ENCODE measurements around the gene SEMA3E. TPM values are rescaled to one million over a fixed set of nuclear protein-coding genes. Genes with fewer than 3 reads are reported as not detected.

Gene SEMA3E
- polyA plus RNA-seq, 1 donor from 2014 or later: 0.98 TPM

DNA sequence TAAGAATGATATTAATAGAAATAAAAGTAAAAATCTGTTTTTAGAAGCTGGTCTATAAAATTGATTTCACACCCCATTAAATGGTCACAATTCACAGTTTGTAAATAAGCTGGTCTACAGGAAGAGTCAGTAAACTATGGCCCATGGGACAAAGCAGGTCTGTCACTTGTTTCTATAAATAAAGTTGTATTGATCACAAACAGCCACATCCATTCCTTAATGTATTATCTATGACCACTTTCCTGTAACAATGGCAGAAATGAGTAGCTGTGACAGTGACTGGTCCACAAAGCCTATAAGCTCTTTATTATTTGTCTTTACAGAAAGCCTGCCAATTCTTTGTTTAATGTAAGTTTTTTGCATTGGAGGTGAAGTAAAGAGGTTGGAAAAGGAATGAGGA is 114.5 kb downstream of the SEMA3E start:
- H3F3A ChIP-seq (ENCODE audit: insufficient read depth, low read length, poor library complexity, severe bottlenecking): no peaks in the 10 kb centered on the region
- H3K79me2 ChIP-seq (replicated peaks; ENCODE audit: insufficient read depth, low read length): no peaks in the 10 kb centered on the region
- H3K9ac ChIP-seq (ENCODE audit: low read length): no peak overlapping the region
- no peaks in the 10 kb centered on the region for H3K27me3 ChIP-seq (ENCODE audit: insufficient read depth, low read depth, low read length)
- H3K9me2 ChIP-seq (ENCODE audit: insufficient read depth, low read length): no peaks in the 10 kb centered on the region
- no peaks in the 10 kb centered on the region for H3K9me3 ChIP-seq (ENCODE audit: low read length)
- no peak overlapping the region for H3K27ac ChIP-seq (ENCODE audit: low read length)
- no peaks in the 10 kb centered on the region for H4K20me1 ChIP-seq (ENCODE audit: insufficient read depth)
- no peak overlapping the region for H3K4me3 ChIP-seq (ENCODE audit: low read length)
- no peak overlapping the region for H2AFZ ChIP-seq (ENCODE audit: low read depth, low read length)
- H3K36me3 ChIP-seq (ENCODE audit: insufficient read depth, low read length): no peaks in the 10 kb centered on the region
- TF ChIP-seq CTCF (IDR thresholded peaks at IDR 0.05; ENCODE audit: poor library complexity, severe bottlenecking) (no peak), REST (IDR thresholded peaks at IDR 0.05; ENCODE audit: borderline replicate concordance) (no peak), POLR2AphosphoS5 (IDR thresholded peaks at IDR 0.05) (no peak)
- H3K4me2 ChIP-seq (ENCODE audit: low read length): no peak overlapping the region

- H3K27ac ChIP-seq (ENCODE audit: low read length): no peak overlapping the region
- no peak overlapping the region for H3K4me2 ChIP-seq (ENCODE audit: low read length)
- no peaks in the 10 kb centered on the region for H3K27me3 ChIP-seq (ENCODE audit: insufficient read depth, low read depth, low read length)
- H3K9me3 ChIP-seq (ENCODE audit: low read length): no peaks in the 10 kb centered on the region
- H3F3A ChIP-seq (ENCODE audit: insufficient read depth, low read length, poor library complexity, severe bottlenecking): no peaks in the 10 kb centered on the region
- no peaks in the 10 kb centered on the region for H3K9me2 ChIP-seq (ENCODE audit: insufficient read depth, low read length)
- H3K9ac ChIP-seq (ENCODE audit: low read length): no peak overlapping the region
- no peak overlapping the region for H2AFZ ChIP-seq (ENCODE audit: low read depth, low read length)
- H3K36me3 ChIP-seq (ENCODE audit: insufficient read depth, low read length): no peaks in the 10 kb centered on the region
- H4K20me1 ChIP-seq (ENCODE audit: insufficient read depth): no peaks in the 10 kb centered on the region
- H3K79me2 ChIP-seq (replicated peaks; ENCODE audit: insufficient read depth, low read length): no peaks in the 10 kb centered on the region
- no peak for TF ChIP-seq EP300 (conservative IDR thresholded peaks at IDR 0.05; ENCODE audit: poor library complexity, severe bottlenecking)
- TF ChIP-seq RAD21 (conservative IDR thresholded peaks at IDR 0.05): no peak
- TF ChIP-seq REST (IDR thresholded peaks at IDR 0.05; ENCODE audit: borderline replicate concordance): no peak
- no peak for TF ChIP-seq MXI1 (conservative IDR thresholded peaks at IDR 0.05; ENCODE audit: poor library complexity, severe bottlenecking)
- no peak for TF ChIP-seq TAF1 (IDR thresholded peaks at IDR 0.05; ENCODE audit: low read depth)
- no peak for TF ChIP-seq SMC3 (conservative IDR thresholded peaks at IDR 0.05; ENCODE audit: poor library complexity)
- TF ChIP-seq POLR2AphosphoS5 (IDR thresholded peaks at IDR 0.05): no peak
- no peak for TF ChIP-seq CTCF (IDR thresholded peaks at IDR 0.05; ENCODE audit: poor library complexity, severe bottlenecking)
- TF ChIP-seq EZH2 (IDR thresholded peaks at IDR 0.05; ENCODE audit: borderline replicate concordance, insufficient read depth, low read length, poor library complexity, severe bottlenecking): no peak
- H3K4me3 ChIP-seq (ENCODE audit: low read length): no peak overlapping the region
Observed at GRCh38 chr7:83532219-83532618, 116.7 kb downstream of the SEMA3E start.

Data from neural cell (in vitro differentiated cells).